GOT3 (cell line): ENCODE data around the gene SLC13A1.

Experiments used
- DNase-seq: peaks from one replicate; lab custom pipeline; 2025; ENCODE audit warnings: mixed read lengths; lab: John Stamatoyannopoulos, UW

SLC13A1 gene

GRCh38 chr7:123193235-123193634, 6.5 kb downstream of the SLC13A1 start:
- DNase-seq, result no peak

- DNase-seq, result no peak
Measured at GRCh38 chr7:123191132-123191531, 8.6 kb downstream of the SLC13A1 start.

GRCh38 chr7:123190109-123190831, 9.5 kb downstream of the SLC13A1 start:
- no peak for DNase-seq

GRCh38 chr7:123185756-123186155, 14.0 kb downstream of the SLC13A1 start:
- DNase-seq, result no peak

- DNase-seq, result no peak
Measured at GRCh38 chr7:123184271-123184670, 15.5 kb downstream of the SLC13A1 start.

- no peak for DNase-seq
Measured at GRCh38 chr7:123183431-123183830, 16.3 kb downstream of the SLC13A1 start.

GRCh38 chr7:123177442-123177841, 22.3 kb downstream of the SLC13A1 start:
- no peak for DNase-seq

- DNase-seq, result no peak
Measured at GRCh38 chr7:123170333-123171246, 29.2 kb downstream of the SLC13A1 start.

- DNase-seq, result no peak
Measured at GRCh38 chr7:123169065-123169464, 30.7 kb downstream of the SLC13A1 start.

- no peak for DNase-seq
Measured at GRCh38 chr7:123157606-123158005, 42.2 kb downstream of the SLC13A1 start.

GRCh38 chr7:123155571-123155970, 44.2 kb downstream of the SLC13A1 start:
- no peak for DNase-seq

GRCh38 chr7:123154231-123154860, 45.4 kb downstream of the SLC13A1 start:
- no peak for DNase-seq

GRCh38 chr7:123151443-123151842, 48.3 kb downstream of the SLC13A1 start:
- DNase-seq, result no peak

- DNase-seq, result no peak
Measured at GRCh38 chr7:123148813-123149212, 51.0 kb downstream of the SLC13A1 start.

- DNase-seq, result no peak
Measured at GRCh38 chr7:123143252-123144006, 56.3 kb downstream of the SLC13A1 start.

GRCh38 chr7:123140561-123140960, 59.2 kb downstream of the SLC13A1 start:
- no peak for DNase-seq

- no peak for DNase-seq
Measured at GRCh38 chr7:123135960-123136359, 63.8 kb downstream of the SLC13A1 start.

GRCh38 chr7:123133924-123134323, 65.8 kb downstream of the SLC13A1 start:
- DNase-seq, result no peak

GRCh38 chr7:123131961-123132360, 67.8 kb downstream of the SLC13A1 start:
- no peak for DNase-seq

GRCh38 chr7:123131556-123131955, 68.2 kb downstream of the SLC13A1 start:
- no peak for DNase-seq

GRCh38 chr7:123131140-123131539, 68.6 kb downstream of the SLC13A1 start:
- DNase-seq, result no peak

GRCh38 chr7:123126691-123127090, 73.1 kb downstream of the SLC13A1 start:
- no peak for DNase-seq
